PC-9 (cell line): ENCODE results near the gene FURIN. TPM values are rescaled to one million over a fixed set of nuclear protein-coding genes. Genes with fewer than 3 reads are reported as not detected.

Experiments
- BruUV-seq: library from RNA; stranded (reverse); fragments of 400-500 nt; replicated peaks from 2 replicates; lab custom pipeline; 2021; lab: Mats Ljungman, UMichigan
- CTCF ChIA-PET: fragments of 300-600 bp; sonication (Branson Sonifier 250); formaldehyde crosslinking; loops from one replicate; lab custom pipeline; 2022; ENCODE audit warnings: antibody characterized with exemption; lab: Charles Lee
- POLR2A ChIA-PET: fragments of 300-600 bp; sonication (Branson Sonifier 250); formaldehyde crosslinking; loops from one replicate; lab custom pipeline; 2022; ENCODE audit warnings: antibody characterized with exemption; ENCODE audit not compliant: unreplicated experiment; lab: Charles Lee
- DNase-seq, 2 experiments: peaks; one replicate each; pipeline versions ENCODE4 v3.0.0 to v3.0.0-alpha.2; 2015 to 2022; ENCODE audit warnings: mixed read lengths in 1 of 2
- H2AFZ ChIP-seq: fragments of 200-600 bp; sonication (generic); 2 replicates; pipeline ENCODE4 v1.8.1; 2017; ENCODE audit warnings: antibody characterized with exemption
- H3F3A ChIP-seq: fragments of 200-600 bp; sonication (generic); 2 replicates; pipeline ENCODE4 v1.8.1; 2017; ENCODE audit warnings: antibody characterized with exemption, mild to moderate bottlenecking, low read depth; ENCODE audit not compliant: insufficient read depth
- H3K27ac ChIP-seq: fragments of 200-600 bp; sonication (generic); 2 replicates; pipeline ENCODE4 v1.6.1; 2016; ENCODE audit warnings: mixed run types
- H3K27me3 ChIP-seq: fragments of 200-600 bp; sonication (generic); 2 replicates; pipeline ENCODE4 v1.6.1; 2016; ENCODE audit warnings: low read depth, mixed run types; ENCODE audit not compliant: insufficient read depth
- H3K36me3 ChIP-seq: fragments of 200-600 bp; sonication (generic); 2 replicates; pipeline ENCODE4 v1.6.1; 2016; ENCODE audit warnings: low read depth, mixed run types
- H3K4me1 ChIP-seq: fragments of 200-600 bp; sonication (generic); replicated peaks from 2 replicates; pipeline ENCODE4 v1.6.1; 2016; ENCODE audit warnings: mixed run types; ENCODE audit not compliant: insufficient read depth
- H3K4me2 ChIP-seq: fragments of 200-600 bp; sonication (generic); 2 replicates; pipeline ENCODE4 v1.6.1; 2017; ENCODE audit warnings: mixed run types
- H3K4me3 ChIP-seq: fragments of 200-600 bp; sonication (generic); 2 replicates; pipeline ENCODE4 v1.6.1; 2016; ENCODE audit warnings: mixed run types
- H3K79me2 ChIP-seq: fragments of 200-600 bp; sonication (generic); 2 replicates; pipeline ENCODE4 v1.6.1; 2017; ENCODE audit warnings: low read depth, mixed run types
- H3K9me2 ChIP-seq: fragments of 200-600 bp; sonication (generic); 2 replicates; pipeline ENCODE4 v1.8.1; 2017; ENCODE audit warnings: mild to moderate bottlenecking; ENCODE audit not compliant: insufficient read depth
- H3K9me3 ChIP-seq: fragments of 200-600 bp; sonication (generic); 2 replicates; pipeline ENCODE4 v1.8.1; 2016; ENCODE audit warnings: low read depth; ENCODE audit not compliant: insufficient read depth
- H4K20me1 ChIP-seq: fragments of 200-600 bp; sonication (generic); 2 replicates; pipeline ENCODE4 v1.8.1; 2017; ENCODE audit not compliant: insufficient read depth
- CTCF ChIP-seq: fragments of 200-600 bp; sonication (generic); conservative IDR thresholded peaks from 2 replicates; pipeline ENCODE4 v1.6.1; 2017; ENCODE audit warnings: mixed run types, antibody characterized with exemption, mild to moderate bottlenecking, moderate library complexity
- EZH2 ChIP-seq: fragments of 200-600 bp; sonication (generic); IDR thresholded peaks from 2 replicates; pipeline ENCODE4 v1.8.0; 2017; ENCODE audit warnings: antibody characterized with exemption, low read depth
- intact Hi-C: fragments of 100-400 bp; cut with micrococcal nuclease; formaldehyde crosslinking; loops from one replicate; pipeline ENCODE4 v1.10.0; 2022; ENCODE audit not compliant: unreplicated experiment
- total RNA-seq: library from RNA; stranded (reverse); gene quantifications from 2 replicates; pipeline ENCODE4 v1.2.3, GENCODE V29; 2021

The FURIN gene
- total RNA-seq, 1 experiment from 2014 or later = 50.4 TPM

DNA sequence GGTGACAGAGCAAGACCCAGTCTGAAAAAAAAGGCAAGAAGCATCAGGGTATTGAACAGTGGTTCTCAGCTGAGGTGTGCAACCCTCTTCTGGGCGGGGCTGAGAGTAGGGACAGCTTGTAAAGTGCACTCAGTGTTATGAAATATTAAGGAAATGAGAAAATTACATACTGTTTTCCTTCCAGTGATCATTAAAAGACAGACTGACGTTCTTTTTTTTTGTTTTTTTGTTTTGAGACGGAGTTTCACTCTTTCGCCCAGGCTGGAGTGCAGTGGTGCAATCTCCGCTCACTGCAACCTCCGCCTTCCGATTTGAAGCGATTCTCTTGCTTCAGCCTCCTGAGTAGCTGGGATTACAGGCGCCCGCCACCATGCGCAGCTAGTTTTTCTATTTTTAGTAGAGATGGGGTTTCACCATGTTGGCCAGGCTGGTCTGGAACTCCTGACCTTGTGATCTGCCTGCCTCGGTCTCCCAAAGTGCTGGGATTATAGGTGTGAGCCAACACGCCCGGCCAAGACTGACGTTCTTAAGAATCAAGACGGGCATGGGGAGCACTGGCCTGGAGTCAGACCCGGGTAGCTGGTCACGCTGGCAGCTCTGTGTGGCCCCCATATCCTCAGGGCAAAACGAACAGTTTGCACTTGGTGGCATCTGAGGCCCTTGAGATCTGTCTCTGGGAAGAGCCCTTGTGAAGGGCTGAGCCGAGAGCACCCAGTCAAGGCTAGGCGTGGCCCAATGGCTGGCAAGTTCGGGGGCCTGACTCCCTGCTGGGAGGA, 46.1 kb downstream of the FURIN start:
- H3K79me2 ChIP-seq = no peaks in the 10 kb centered on the region
- BruUV-seq = no TSS peak
- H2AFZ ChIP-seq = no peak overlapping the region
- H3K9me3 ChIP-seq = no peaks in the 10 kb centered on the region
- H3K27me3 ChIP-seq = no peaks in the 10 kb centered on the region
- H3K4me1 ChIP-seq = no peaks in the 10 kb centered on the region
- no peak overlapping the region for H3K4me3 ChIP-seq
- TF ChIP-seq EZH2 (no peak), CTCF (no peak)
- intact Hi-C loops = no loop called here
- no peaks in the 10 kb centered on the region for H4K20me1 ChIP-seq
- POLR2A ChIA-PET = no interaction called here
- CTCF ChIA-PET = interaction anchor here (0.6 kb wide), 1 partner anchor 447 kb away, joined by 3 read pairs; no protein-coding TSS in a partner anchor
- no peak overlapping the region for H3K27ac ChIP-seq
- H3F3A ChIP-seq = no peaks in the 10 kb centered on the region
- no peaks in the 10 kb centered on the region for H3K36me3 ChIP-seq
- H3K9me2 ChIP-seq = no peaks in the 10 kb centered on the region
- H3K4me2 ChIP-seq = no peak overlapping the region
- DNase-seq = no peak

DNA sequence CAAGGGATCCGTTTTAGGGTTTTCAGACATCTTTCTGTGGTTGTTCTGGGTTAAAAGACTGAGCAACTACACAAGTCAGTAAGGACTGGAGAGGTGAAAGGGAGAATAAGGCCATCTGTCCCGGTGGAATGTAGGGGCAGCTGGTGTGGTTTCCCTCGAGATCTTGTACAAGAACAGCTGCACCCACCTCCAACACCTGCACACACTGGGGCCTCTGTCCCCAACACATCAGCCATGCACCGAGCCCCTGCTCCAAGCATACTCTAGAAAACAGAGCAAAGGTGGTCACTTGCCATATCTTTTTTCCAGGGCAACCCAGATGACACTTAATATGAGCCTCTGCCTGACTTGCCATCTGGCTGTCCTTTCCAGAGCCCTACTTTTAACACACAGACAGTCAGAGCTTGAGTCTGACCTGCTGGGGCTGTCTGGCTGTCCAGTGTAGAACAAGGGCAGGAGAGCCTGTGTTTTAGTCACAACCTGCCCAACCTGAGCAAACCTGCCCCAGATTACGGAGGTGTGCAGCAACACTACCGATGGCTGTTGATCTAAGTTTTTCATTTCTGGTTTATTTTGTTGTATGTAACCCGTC, 46.9 kb downstream of the FURIN start:
- H3K79me2 ChIP-seq = no peaks in the 10 kb centered on the region
- ChIA-PET CTCF (no interaction called here), POLR2A (interaction anchor here (0.6 kb wide), 1 partner anchor 162 kb away, joined by 7 read pairs; no protein-coding TSS in a partner anchor)
- no TSS peak for BruUV-seq
- H4K20me1 ChIP-seq = no peaks in the 10 kb centered on the region
- no peaks in the 10 kb centered on the region for H3K27me3 ChIP-seq
- no peak overlapping the region for H3K4me3 ChIP-seq
- H3K27ac ChIP-seq = no peak overlapping the region
- no peaks in the 10 kb centered on the region for H3F3A ChIP-seq
- no peaks in the 10 kb centered on the region for H3K9me2 ChIP-seq
- TF ChIP-seq CTCF (no peak), EZH2 (no peak)
- H3K9me3 ChIP-seq = no peaks in the 10 kb centered on the region
- H3K4me1 ChIP-seq = no peaks in the 10 kb centered on the region
- H3K4me2 ChIP-seq = no peak overlapping the region
- no peak overlapping the region for H2AFZ ChIP-seq
- DNase-seq = no peak
- intact Hi-C loops = no loop called here
- H3K36me3 ChIP-seq = no peaks in the 10 kb centered on the region

DNA sequence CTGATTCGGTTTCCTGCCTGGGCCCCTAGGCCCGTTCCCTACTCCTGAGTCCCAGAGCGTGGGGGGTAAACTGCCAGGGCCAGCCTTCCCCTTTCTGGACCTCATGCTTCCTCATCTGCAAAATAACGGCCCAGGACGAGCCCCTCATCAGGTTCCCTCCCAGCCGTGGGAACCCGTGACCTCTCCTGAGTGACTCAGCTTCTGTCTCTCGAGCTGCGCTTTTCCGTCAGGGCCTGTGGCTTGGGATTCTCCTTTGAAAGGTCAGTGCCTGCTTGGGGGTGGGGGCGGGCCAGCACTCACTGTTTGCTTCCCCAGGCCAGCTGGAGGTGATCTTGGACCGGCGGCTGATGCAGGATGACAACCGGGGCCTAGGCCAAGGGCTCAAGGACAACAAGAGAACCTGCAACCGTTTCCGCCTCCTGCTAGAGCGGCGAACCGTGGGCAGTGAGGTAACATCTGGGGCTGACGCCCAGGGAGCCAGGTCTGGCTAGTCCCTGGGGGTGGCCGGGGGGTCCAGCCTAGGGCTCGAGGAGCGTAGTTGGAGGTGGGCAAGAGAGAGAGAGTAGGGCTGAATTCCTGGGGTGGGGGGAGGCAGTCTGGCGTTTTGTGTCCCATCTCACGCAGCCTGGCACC, 47.5 kb downstream of the FURIN start:
- H3K4me3 ChIP-seq = no peak overlapping the region
- H3K9me2 ChIP-seq = no peaks in the 10 kb centered on the region
- no peak overlapping the region for H3K4me2 ChIP-seq
- no peaks in the 10 kb centered on the region for H3F3A ChIP-seq
- H3K27ac ChIP-seq = no peak overlapping the region
- no peaks in the 10 kb centered on the region for H3K79me2 ChIP-seq
- TF ChIP-seq CTCF (no peak), EZH2 (no peak)
- no peaks in the 10 kb centered on the region for H4K20me1 ChIP-seq
- no peaks in the 10 kb centered on the region for H3K9me3 ChIP-seq
- ChIA-PET POLR2A (interaction anchor here (0.6 kb wide), 1 partner anchor 162 kb away, joined by 7 read pairs; no protein-coding TSS in a partner anchor), CTCF (no interaction called here)
- DNase-seq = no peak
- no TSS peak for BruUV-seq
- no peaks in the 10 kb centered on the region for H3K36me3 ChIP-seq
- H3K4me1 ChIP-seq = no peaks in the 10 kb centered on the region
- H2AFZ ChIP-seq = no peak overlapping the region
- intact Hi-C loops = no loop called here
- H3K27me3 ChIP-seq = no peaks in the 10 kb centered on the region
